ENCODE data around the gene RGS2.

GRCh38 chr1:192809307-192810252 lies 741 bp downstream of the RGS2 start:
- TF ChIP-seq CTCF (IDR thresholded peaks at IDR 0.05 in 4 of 5, conservative IDR thresholded peaks at IDR 0.05 in 1 of 5) (no peak), POLR2A (IDR thresholded peaks at IDR 0.05) (no peak)
